IMR-90 (cell line): ENCODE data around the gene DNM1. TPM values are rescaled to one million over a fixed set of nuclear protein-coding genes. Genes with fewer than 3 reads are reported as not detected.

Experiments
- ATAC-seq: fragments of 200-7000 bp; cut with Tn5 transposase; 2 replicates; pipeline ENCODE4 v1.9.1; 2020; ENCODE audit warnings: low read depth, mild to moderate bottlenecking, moderate library complexity
- BruUV-seq: library from RNA; stranded (reverse); fragments of 400-500 nt; replicated peaks from 2 replicates; lab custom pipeline; 2021; lab: Mats Ljungman, UMichigan
- CTCF ChIA-PET: fragments of 300-600 bp; formaldehyde crosslinking; extraction: SDS; loops from one replicate; lab custom pipeline; 2021; ENCODE audit warnings: antibody characterized with exemption; lab: Yijun Ruan, JAX
- POLR2A ChIA-PET: fragments of 300-600 bp; sonication (Branson Sonifier 250); formaldehyde crosslinking; loops from one replicate; lab custom pipeline; 2022; ENCODE audit warnings: antibody characterized with exemption; ENCODE audit not compliant: unreplicated experiment; lab: Charles Lee
- DNase-seq: peaks from one replicate; pipeline ENCODE4 v3.0.0; 2013
- H2AFZ ChIP-seq: replicated peaks from 2 replicates; pipeline ENCODE3; 2013; ENCODE audit warnings: low read length, mild to moderate bottlenecking; ENCODE audit not compliant: poor library complexity
- H2AK5ac ChIP-seq: 2 replicates; pipeline ENCODE4 v1.6.1; 2013; ENCODE audit warnings: low read depth, low read length, inconsistent platforms
- H2AK9ac ChIP-seq: replicated peaks from 2 replicates; pipeline ENCODE3; 2013; ENCODE audit warnings: mild to moderate bottlenecking, low read depth, low read length, moderate library complexity; ENCODE audit not compliant: poor library complexity
- H2BK120ac ChIP-seq: 2 replicates; pipeline ENCODE4 v1.6.1; 2013; ENCODE audit warnings: low read depth, low read length, inconsistent platforms
- H2BK15ac ChIP-seq: 3 replicates; pipeline ENCODE4 v1.6.1; 2013; ENCODE audit warnings: low read depth, low read length, inconsistent platforms
- H2BK20ac ChIP-seq: 2 replicates; pipeline ENCODE4 v1.6.1; 2013; ENCODE audit warnings: low read depth, mild to moderate bottlenecking, inconsistent platforms, low read length, moderate library complexity
- H2BK5ac ChIP-seq: 2 replicates; pipeline ENCODE4 v1.6.1; 2013; ENCODE audit warnings: mild to moderate bottlenecking, low read depth, low read length, inconsistent platforms; ENCODE audit not compliant: poor library complexity, severe bottlenecking
- H3K14ac ChIP-seq: replicated peaks from 2 replicates; pipeline ENCODE4 v1.6.1; 2013; ENCODE audit warnings: low read depth, low read length, inconsistent platforms
- H3K18ac ChIP-seq: 2 replicates; pipeline ENCODE4 v1.6.1; 2013; ENCODE audit warnings: low read depth, low read length, control low read depth
- H3K23ac ChIP-seq: 2 replicates; pipeline ENCODE4 v1.6.1; 2013; ENCODE audit warnings: low read depth, low read length, inconsistent platforms
- H3K27ac ChIP-seq: 2 replicates; pipeline ENCODE4 v1.5.1; 2013; ENCODE audit warnings: mild to moderate bottlenecking, control low read depth, low read length; ENCODE audit not compliant: insufficient read depth
- H3K27me3 ChIP-seq: 2 replicates; pipeline ENCODE4 v1.6.1; 2013; ENCODE audit warnings: low read length; ENCODE audit not compliant: control insufficient read depth, insufficient read depth
- H3K36me3 ChIP-seq: 2 replicates; pipeline ENCODE4 v1.6.1; 2013; ENCODE audit warnings: low read length, mixed read lengths; ENCODE audit not compliant: control insufficient read depth, insufficient read depth
- H3K4ac ChIP-seq: 2 replicates; pipeline ENCODE4 v1.6.1; 2013; ENCODE audit warnings: low read depth, low read length, inconsistent platforms
- H3K4me1 ChIP-seq: 2 replicates; pipeline ENCODE4 v1.6.1; 2013; ENCODE audit warnings: low read length, mixed read lengths; ENCODE audit not compliant: control insufficient read depth, insufficient read depth
- H3K4me2 ChIP-seq: 2 replicates; pipeline ENCODE4 v1.6.1; 2013; ENCODE audit warnings: low read depth, mild to moderate bottlenecking, control low read depth, low read length, moderate library complexity
- H3K4me3 ChIP-seq: 2 replicates; pipeline ENCODE4 v1.5.1; 2013; ENCODE audit warnings: low read depth, mild to moderate bottlenecking, control low read depth, low read length, moderate library complexity; ENCODE audit not compliant: insufficient read depth
- H3K56ac ChIP-seq: 2 replicates; pipeline ENCODE4 v1.6.1; 2013; ENCODE audit warnings: low read length, inconsistent platforms; ENCODE audit not compliant: insufficient read depth; ENCODE audit errors: extremely low read depth
- H3K79me1 ChIP-seq, 2 experiments: 2 replicates each; pipeline ENCODE4 v1.6.1; 2013; ENCODE audit warnings: low read length in 2 of 2, inconsistent platforms in 1 of 2, low read depth in 1 of 2
- H3K9ac ChIP-seq: 2 replicates; pipeline ENCODE4 v1.6.1; 2013; ENCODE audit warnings: low read depth, low read length, control low read depth
- H3K9me1 ChIP-seq: 2 replicates; pipeline ENCODE4 v1.6.1; 2013; ENCODE audit warnings: low read length, inconsistent platforms; ENCODE audit not compliant: insufficient read depth
- H3K9me3 ChIP-seq: 2 replicates; pipeline ENCODE4 v1.6.1; 2013; ENCODE audit warnings: low read length; ENCODE audit not compliant: control insufficient read depth, insufficient read depth
- H4K20me1 ChIP-seq: 2 replicates; pipeline ENCODE4 v1.6.1; 2013; ENCODE audit warnings: low read length, inconsistent platforms; ENCODE audit not compliant: insufficient read depth
- H4K5ac ChIP-seq: 2 replicates; pipeline ENCODE4 v1.6.1; 2013; ENCODE audit warnings: mild to moderate bottlenecking, low read depth, low read length, control low read depth
- H4K8ac ChIP-seq, 2 experiments: 2 replicates each; pipeline ENCODE4 v1.6.1; 2013; ENCODE audit warnings: low read depth in 2 of 2, low read length in 2 of 2, control low read depth in 1 of 2, inconsistent platforms in 1 of 2
- H4K91ac ChIP-seq: 2 replicates; pipeline ENCODE4 v1.6.1; 2013; ENCODE audit warnings: low read depth, low read length, inconsistent platforms; ENCODE audit not compliant: insufficient read depth
- BHLHE40 ChIP-seq: fragments of 150-350 bp; IDR thresholded peaks from 2 replicates; pipeline ENCODE4 v1.6.1; 2016; ENCODE audit warnings: mild to moderate bottlenecking, low read depth, low read length
- CEBPB ChIP-seq: IDR thresholded peaks from 2 replicates; pipeline ENCODE4 v1.6.1; 2012; ENCODE audit warnings: low read depth, low read length, improper control_type of control experiment
- CHD1 ChIP-seq: IDR thresholded peaks from 2 replicates; pipeline ENCODE4 v1.6.1; 2012; ENCODE audit warnings: low read depth, low read length, improper control_type of control experiment
- CTCF ChIP-seq: conservative IDR thresholded peaks from 2 replicates; pipeline ENCODE4 v1.5.1; 2012; ENCODE audit warnings: mild to moderate bottlenecking, low read depth, low read length, improper control_type of control experiment
- ELK1 ChIP-seq: fragments of 150-350 bp; IDR thresholded peaks from 2 replicates; pipeline ENCODE4 v1.6.1; 2016; ENCODE audit warnings: low read depth, mild to moderate bottlenecking, low read length, moderate library complexity, borderline replicate concordance
- FOS ChIP-seq: fragments of 150-350 bp; IDR thresholded peaks from 2 replicates; pipeline ENCODE4 v1.6.1; 2016; ENCODE audit warnings: low read depth, low read length
- MAFK ChIP-seq: IDR thresholded peaks from 2 replicates; pipeline ENCODE4 v1.6.1; 2012; ENCODE audit warnings: low read depth, low read length, improper control_type of control experiment
- MAZ ChIP-seq: IDR thresholded peaks from 2 replicates; pipeline ENCODE4 v1.6.1; 2012; ENCODE audit warnings: low read depth, mild to moderate bottlenecking, low read length, improper control_type of control experiment, moderate library complexity, borderline replicate concordance
- MXI1 ChIP-seq: IDR thresholded peaks from 2 replicates; pipeline ENCODE4 v1.6.1; 2012; ENCODE audit warnings: low read depth, mild to moderate bottlenecking, low read length, moderate library complexity, borderline replicate concordance
- POLR2A ChIP-seq: IDR thresholded peaks from 2 replicates; pipeline ENCODE4 v1.6.1; 2012; ENCODE audit warnings: mild to moderate bottlenecking, low read depth, low read length
- RAD21 ChIP-seq: IDR thresholded peaks from 2 replicates; pipeline ENCODE4 v1.6.1; 2012; ENCODE audit warnings: low read length, improper control_type of control experiment
- RCOR1 ChIP-seq: IDR thresholded peaks from 2 replicates; pipeline ENCODE4 v1.6.1; 2012; ENCODE audit warnings: mild to moderate bottlenecking, low read length, improper control_type of control experiment; ENCODE audit not compliant: insufficient replicate concordance
- RFX5 ChIP-seq: IDR thresholded peaks from 2 replicates; pipeline ENCODE4 v1.8.0; 2012; ENCODE audit warnings: low read depth, mild to moderate bottlenecking, low read length, moderate library complexity
- SMC3 ChIP-seq: fragments of 150-350 bp; IDR thresholded peaks from 2 replicates; pipeline ENCODE4 v1.6.1; 2016; ENCODE audit warnings: low read depth, mild to moderate bottlenecking, antibody characterized with exemption, low read length, moderate library complexity
- USF2 ChIP-seq: fragments of 150-350 bp; IDR thresholded peaks from 2 replicates; pipeline ENCODE4 v1.6.1; 2017; ENCODE audit warnings: mild to moderate bottlenecking, antibody characterized with exemption, low read length, low read depth
- WGBS, 2 experiments: methylation state at CpG; one replicate each; pipeline versions ENCODE4 v1.1.5 to v1.1.7; 2013; ENCODE audit warnings: missing lambda C conversion rate in 2 of 2; ENCODE audit not compliant: insufficient read length in 1 of 2; ENCODE audit errors: extremely low coverage in 2 of 2; 5-methylcytosine and 5-hydroxymethylcytosine counted together
- dilution Hi-C: fragments of 300-500 bp; cut with HindIII; formaldehyde crosslinking; loops from one replicate; pipeline ENCODE4 v1.14.3; 2018; ENCODE audit warnings: low sequenced_read_pairs; ENCODE audit not compliant: unreplicated experiment
- in situ Hi-C: fragments of 300-500 bp; cut with MboI; formaldehyde crosslinking; loops from 3 replicates; pipeline ENCODE4 v1.14.3; 2019; ENCODE audit warnings: low sequenced_read_pairs, inconsistent platforms, mixed read lengths
- intact Hi-C: fragments of 100-400 bp; cut with micrococcal nuclease; formaldehyde crosslinking; loops from 2 replicates; pipeline ENCODE4 v1.10.0; 2022
- polyA plus RNA-seq, 3 experiments: library from polyadenylated mRNA; depleted of rRNA; stranded (reverse); fragments of >200 nt; gene quantifications; 2 replicates each; pipeline ENCODE4 v1.2.3, GENCODE V29; 2012; ENCODE audit warnings: low replicate concordance in 1 of 3
- total RNA-seq: library from RNA; depleted of rRNA; stranded (reverse); fragments of >200 nt; gene quantifications from 2 replicates; pipeline ENCODE4 v1.2.3, GENCODE V29; 2012

The DNM1 gene
- total and polyA plus RNA-seq, 2 of the 4 experiments (the other 2 are of a cell fraction), result 13.6 to 17.7 TPM

GRCh38 chr9:128163523-128164306, 39.5 kb upstream of the DNM1 start:
- BruUV-seq, result no TSS peak
- H3K27me3 ChIP-seq, result no peaks in the 10 kb centered on the region
- H2AK9ac ChIP-seq, result no peak overlapping the region
- H4K20me1 ChIP-seq, result peaks cover 11% of the 10 kb centered on the region
- no peak overlapping the region for H2AK5ac ChIP-seq
- H2BK120ac ChIP-seq, result no peak overlapping the region
- no peak overlapping the region for H2AFZ ChIP-seq
- POLR2A ChIA-PET, result no interaction called here
- no peak overlapping the region for H3K14ac ChIP-seq
- no peak overlapping the region for H3K9ac ChIP-seq
- no peak overlapping the region for H4K5ac ChIP-seq
- peaks cover 14 to 57% of the 10 kb centered on the region in 2 experiments for H3K79me1 ChIP-seq
- in situ Hi-C loops (no loop called here), intact Hi-C loops (no loop called here), dilution Hi-C loops (no loop called here)
- H4K8ac ChIP-seq, result no peak overlapping the region
- no peak for ATAC-seq
- no peak overlapping the region for H3K4me2 ChIP-seq
- no peak overlapping the region for H3K4ac ChIP-seq
- 86% methylated on average over 4 of the region's 10 CpGs; no CpG with 5 or more reads in 1 of the 2 experiments for WGBS, 2 experiments
- H3K4me1 ChIP-seq, result peaks cover 1% of the 10 kb centered on the region; the same call in 1 of the 2 replicates
- no peak overlapping the region for H3K23ac ChIP-seq
- H4K91ac ChIP-seq, result no peak overlapping the region
- peaks cover 53% of the 10 kb centered on the region for H3K36me3 ChIP-seq
- H2BK5ac ChIP-seq, result no peak overlapping the region
- CTCF ChIA-PET, result no interaction called here
- no peak overlapping the region for H2BK20ac ChIP-seq
- H3K9me1 ChIP-seq, result peaks cover 9% of the 10 kb centered on the region
- DNase-seq, result no peak
- H3K18ac ChIP-seq, result no peak overlapping the region
- H3K4me3 ChIP-seq, result no peak overlapping the region
- no peak overlapping the region for H2BK15ac ChIP-seq
- no peaks in the 10 kb centered on the region for H3K9me3 ChIP-seq
- H3K56ac ChIP-seq, result no peak overlapping the region
- no peak overlapping the region for H3K27ac ChIP-seq
- no peak for TF ChIP-seq RCOR1
- TF ChIP-seq SMC3, result no peak
- no peak for TF ChIP-seq RFX5
- no peak for TF ChIP-seq CHD1
- no peak for TF ChIP-seq MAFK
- no peak for TF ChIP-seq FOS
- no peak for TF ChIP-seq ELK1
- TF ChIP-seq RAD21, result no peak
- TF ChIP-seq CTCF, result no peak
- TF ChIP-seq POLR2A, result no peak
- TF ChIP-seq USF2, result no peak
- TF ChIP-seq MXI1, result no peak
- no peak for TF ChIP-seq CEBPB
- no peak for TF ChIP-seq MAZ
- TF ChIP-seq BHLHE40, result no peak
